Measurements from ENCODE around the gene KIRREL3.

Gene KIRREL3

GRCh38 chr11:126917531-126918204, 82.9 kb downstream of the KIRREL3 start:
- Histone ChIP-seq H3K27me3 (ENCODE audit: insufficient read depth, low read depth) (no peaks in the 10 kb centered on the region), H2AFZ (ENCODE audit: low read depth) (no peak overlapping the region), H3K4me3 (IDR thresholded peaks at IDR 0.05; ENCODE audit: insufficient read depth, low read depth, low read length) (no peak overlapping the region), H3K79me2 (ENCODE audit: insufficient read depth, low read depth) (no peaks in the 10 kb centered on the region), H3K36me3 (ENCODE audit: insufficient read depth) (no peaks in the 10 kb centered on the region), H4K20me1 (ENCODE audit: insufficient read depth) (no peaks in the 10 kb centered on the region), H3K27ac (no peak overlapping the region), H3K4me2 (no peak overlapping the region), H3K9ac (no peak overlapping the region), H3K4me1 (ENCODE audit: low read depth, poor library complexity, severe bottlenecking) (no peaks in the 10 kb centered on the region)
- no peak for TF ChIP-seq CTCF (conservative IDR thresholded peaks at IDR 0.05; ENCODE audit: low read depth, low read length)

- H3K9ac ChIP-seq, result no peak overlapping the region
- no peaks in the 10 kb centered on the region for H3K36me3 ChIP-seq (ENCODE audit: insufficient read depth)
- H3K4me2 ChIP-seq, result no peak overlapping the region
- no peaks in the 10 kb centered on the region for H3K27me3 ChIP-seq (ENCODE audit: insufficient read depth, low read depth)
- H3K79me2 ChIP-seq (ENCODE audit: insufficient read depth, low read depth), result no peaks in the 10 kb centered on the region
- no peaks in the 10 kb centered on the region for H3K4me1 ChIP-seq (ENCODE audit: low read depth, poor library complexity, severe bottlenecking)
- H3K4me3 ChIP-seq (IDR thresholded peaks at IDR 0.05; ENCODE audit: insufficient read depth, low read depth, low read length), result no peak overlapping the region
- H4K20me1 ChIP-seq (ENCODE audit: insufficient read depth), result no peaks in the 10 kb centered on the region
- H2AFZ ChIP-seq (ENCODE audit: low read depth), result no peak overlapping the region
- TF ChIP-seq CTCF (conservative IDR thresholded peaks at IDR 0.05; ENCODE audit: low read depth, low read length), result no peak
- no peak overlapping the region for H3K27ac ChIP-seq
Measured at GRCh38 chr11:126915430-126915829, 85.1 kb downstream of the KIRREL3 start.

- Histone ChIP-seq H3K36me3 (ENCODE audit: insufficient read depth) (no peaks in the 10 kb centered on the region), H4K20me1 (ENCODE audit: insufficient read depth) (no peaks in the 10 kb centered on the region), H3K4me1 (ENCODE audit: low read depth, poor library complexity, severe bottlenecking) (no peaks in the 10 kb centered on the region), H2AFZ (ENCODE audit: low read depth) (no peak overlapping the region), H3K27me3 (ENCODE audit: insufficient read depth, low read depth) (no peaks in the 10 kb centered on the region), H3K4me2 (no peak overlapping the region), H3K27ac (no peak overlapping the region), H3K4me3 (IDR thresholded peaks at IDR 0.05; ENCODE audit: insufficient read depth, low read depth, low read length) (no peak overlapping the region), H3K79me2 (ENCODE audit: insufficient read depth, low read depth) (no peaks in the 10 kb centered on the region), H3K9ac (no peak overlapping the region)
- TF ChIP-seq CTCF (conservative IDR thresholded peaks at IDR 0.05; ENCODE audit: low read depth, low read length), result no peak
Measured at GRCh38 chr11:126914941-126915340, 85.6 kb downstream of the KIRREL3 start.

GRCh38 chr11:126914166-126914565, 86.4 kb downstream of the KIRREL3 start:
- Histone ChIP-seq H2AFZ (ENCODE audit: low read depth) (no peak overlapping the region), H3K4me3 (IDR thresholded peaks at IDR 0.05; ENCODE audit: insufficient read depth, low read depth, low read length) (no peak overlapping the region), H3K27me3 (ENCODE audit: insufficient read depth, low read depth) (no peaks in the 10 kb centered on the region), H4K20me1 (ENCODE audit: insufficient read depth) (no peaks in the 10 kb centered on the region), H3K36me3 (ENCODE audit: insufficient read depth) (no peaks in the 10 kb centered on the region), H3K79me2 (ENCODE audit: insufficient read depth, low read depth) (no peaks in the 10 kb centered on the region), H3K4me2 (no peak overlapping the region), H3K4me1 (ENCODE audit: low read depth, poor library complexity, severe bottlenecking) (no peaks in the 10 kb centered on the region), H3K27ac (no peak overlapping the region), H3K9ac (no peak overlapping the region)
- no peak for TF ChIP-seq CTCF (conservative IDR thresholded peaks at IDR 0.05; ENCODE audit: low read depth, low read length)
